ENCODE measurements around the gene HNRNPH1. TPM values are rescaled to one million over a fixed set of nuclear protein-coding genes. Genes with fewer than 3 reads are reported as not detected.

HNRNPH1 gene
- total RNA-seq, 2 donors from 2014 or later: 104 to 146 TPM

DNA sequence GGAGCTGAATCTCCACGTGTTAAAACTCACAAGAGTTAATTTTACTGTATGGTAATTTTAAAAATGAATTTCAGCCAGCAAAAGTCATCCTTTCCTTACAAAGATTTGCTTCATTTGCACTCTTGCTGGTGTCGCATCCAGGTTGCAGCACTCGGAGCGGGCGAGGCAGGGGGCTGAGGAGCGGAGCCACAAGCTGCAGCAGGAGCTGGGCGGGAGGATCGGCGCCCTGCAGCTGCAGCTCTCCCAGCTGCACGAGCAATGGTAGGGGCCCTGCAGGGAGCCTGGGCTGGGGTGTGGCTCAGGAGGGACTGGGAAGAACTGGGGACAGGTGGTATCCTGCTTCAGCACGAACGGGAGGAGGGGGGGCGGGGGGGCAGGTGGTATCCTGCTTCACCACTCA is 27.1 kb downstream of the HNRNPH1 start:
- Histone ChIP-seq H3K27me3 (no peaks in the 10 kb centered on the region), H3K4me3 (no peak overlapping the region), H3K4me1 (no peaks in the 10 kb centered on the region), H3K27ac (no peak overlapping the region), H3K9me3 (no peaks in the 10 kb centered on the region), H3K36me3 (peaks cover 93% of the 10 kb centered on the region)
- TF ChIP-seq CTCF (IDR thresholded peaks at IDR 0.05): no peak
- DNase-seq (ENCODE audit: low spot score): no peak

DNA sequence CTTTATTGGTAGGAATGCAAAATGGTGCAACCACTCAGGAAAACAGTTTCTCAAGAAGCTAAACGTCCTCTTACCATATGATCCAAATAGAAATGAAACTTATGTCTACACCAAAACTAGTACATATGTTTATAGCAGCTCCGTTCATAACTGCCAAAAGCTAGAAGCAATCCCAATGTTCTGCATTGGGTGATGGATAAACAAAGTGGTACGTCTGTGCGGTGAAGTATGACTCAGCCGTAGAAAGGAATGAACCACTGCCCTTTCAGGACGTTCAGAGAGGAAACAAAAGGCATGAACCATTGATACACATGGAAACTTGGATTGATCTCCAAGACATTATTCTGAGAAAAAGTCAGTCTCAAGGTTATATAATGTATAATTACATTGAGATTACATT is 27.6 kb downstream of the HNRNPH1 start:
- TF ChIP-seq CTCF (IDR thresholded peaks at IDR 0.05): no peak
- no peaks in the 10 kb centered on the region for H3K27me3 ChIP-seq
- no peak for DNase-seq (ENCODE audit: low spot score)
- peaks cover 97% of the 10 kb centered on the region for H3K36me3 ChIP-seq
- H3K9me3 ChIP-seq: no peaks in the 10 kb centered on the region
- H3K4me1 ChIP-seq: no peaks in the 10 kb centered on the region
- H3K4me3 ChIP-seq: no peak overlapping the region
- no peak overlapping the region for H3K27ac ChIP-seq

DNA sequence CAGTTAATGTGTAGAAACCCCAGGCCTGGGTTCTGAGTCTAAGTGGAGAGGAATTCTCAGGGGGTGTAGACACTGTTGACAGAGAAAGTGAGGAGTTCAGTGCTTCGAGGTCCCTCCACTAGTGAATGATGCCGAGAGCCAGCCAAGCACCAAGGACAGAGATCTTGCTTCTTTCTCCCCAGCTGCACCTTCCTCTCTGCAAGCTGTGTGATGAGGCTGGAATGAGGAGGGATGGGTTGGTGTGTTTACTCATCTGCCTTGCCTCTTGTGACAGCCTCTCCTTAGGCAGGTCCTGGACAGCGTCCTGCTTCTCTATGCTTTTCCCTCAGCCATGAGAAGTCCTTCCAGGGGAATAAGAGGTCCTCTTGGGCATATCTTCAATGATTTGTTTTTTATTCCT is 35.3 kb downstream of the HNRNPH1 start:
- no peaks in the 10 kb centered on the region for H3K4me1 ChIP-seq
- TF ChIP-seq CTCF (IDR thresholded peaks at IDR 0.05): no peak
- no peaks in the 10 kb centered on the region for H3K9me3 ChIP-seq
- H3K27me3 ChIP-seq: no peaks in the 10 kb centered on the region
- H3K36me3 ChIP-seq: peaks cover 71% of the 10 kb centered on the region
- no peak overlapping the region for H3K27ac ChIP-seq
- DNase-seq (ENCODE audit: low spot score): no peak
- H3K4me3 ChIP-seq: no peak overlapping the region

GRCh38 chr5:179585941-179586401 is 37.5 kb downstream of the HNRNPH1 start:
- no peak for DNase-seq (ENCODE audit: low spot score)
- Histone ChIP-seq H3K36me3 (peaks cover 68% of the 10 kb centered on the region), H3K4me3 (no peak overlapping the region), H3K27ac (no peak overlapping the region), H3K27me3 (no peaks in the 10 kb centered on the region), H3K4me1 (no peaks in the 10 kb centered on the region), H3K9me3 (no peaks in the 10 kb centered on the region)
- no peak for TF ChIP-seq CTCF (IDR thresholded peaks at IDR 0.05)

- Histone ChIP-seq H3K36me3 (peaks cover 31% of the 10 kb centered on the region), H3K9me3 (no peaks in the 10 kb centered on the region), H3K27ac (no peak overlapping the region), H3K27me3 (no peaks in the 10 kb centered on the region), H3K4me3 (no peak overlapping the region), H3K4me1 (no peaks in the 10 kb centered on the region)
- no peak for TF ChIP-seq CTCF (IDR thresholded peaks at IDR 0.05)
- no peak for DNase-seq (ENCODE audit: low spot score)
These were observed 46.0 kb downstream of the HNRNPH1 start for GRCh38 chr5:179577286-179577960.

- Histone ChIP-seq H3K36me3 (peaks cover 61% of the 10 kb centered on the region), H3K27ac (no peak overlapping the region)
- no peak for TF ChIP-seq CTCF (IDR thresholded peaks at IDR 0.05)
These were observed 51.1 kb downstream of the HNRNPH1 start for GRCh38 chr5:179572386-179572785.

More at GRCh38 chr5:179572386-179572785, 51.1 kb downstream of the HNRNPH1 start:
- Histone ChIP-seq H3K4me3 (no peak overlapping the region), H3K27me3 (no peaks in the 10 kb centered on the region), H3K4me1 (peaks cover 0 to 6% of the 10 kb centered on the region in 2 donors), H3K9me3 (no peaks in the 10 kb centered on the region)
- DNase-seq (ENCODE audit: low spot score): no peak

Data from right atrium auricular region (tissue), 2 donors.